ENCODE results near the gene ELFN1. TPM values are rescaled to one million over a fixed set of nuclear protein-coding genes. Genes with fewer than 3 reads are reported as not detected.

Gene ELFN1
- total and polyA plus RNA-seq, 9 of the 15 experiments (the other 6 are each of a cell fraction or from before 2014, with no cell fraction given) = 0.04 to 0.64 (median 0.18) TPM; not detected in 2

GRCh38 chr7:1691601-1692514, 21.8 kb downstream of the ELFN1 start (continued):
- TF ChIP-seq TFAP4 (CRISPR knock-in tag; IDR thresholded peaks at IDR 0.05; ENCODE audit: borderline replicate concordance) = no peak
- no peak for TF ChIP-seq NR1H2 (CRISPR knock-in tag; IDR thresholded peaks at IDR 0.05)
- TF ChIP-seq TFAM (CRISPR knock-in tag; conservative IDR thresholded peaks at IDR 0.05) = no peak
- TF ChIP-seq HEY1 (CRISPR knock-in tag; IDR thresholded peaks at IDR 0.05; ENCODE audit: borderline replicate concordance) = no peak
- no peak for TF ChIP-seq ARNT (IDR thresholded peaks at IDR 0.05)
- no peak for TF ChIP-seq CEBPG (CRISPR knock-in tag; IDR thresholded peaks at IDR 0.05)
- TF ChIP-seq CEBPG (tag; conservative IDR thresholded peaks at IDR 0.05 in 1 of 2, IDR thresholded peaks at IDR 0.05 in 1 of 2) = no peak
- no peak for TF ChIP-seq CREB3L1 (IDR thresholded peaks at IDR 0.05; ENCODE audit: borderline replicate concordance, low read depth)
